Kidney tubule cell (primary cell): ENCODE results near the gene UBE2H.
A peak's percentile ranks its signal among the peaks of the same experiment; 100 is the strongest.
"Not testable (repeated sequence)": the region's sequence is repeated elsewhere in the genome, so short reads cannot be mapped to it uniquely, and the experiment has no call there.

ENCODE experiments used
- DNase-seq: peaks from one replicate; pipeline ENCODE4 v3.0.0-alpha.2; 2018; ENCODE audit warnings: low spot score

Gene UBE2H

DNA sequence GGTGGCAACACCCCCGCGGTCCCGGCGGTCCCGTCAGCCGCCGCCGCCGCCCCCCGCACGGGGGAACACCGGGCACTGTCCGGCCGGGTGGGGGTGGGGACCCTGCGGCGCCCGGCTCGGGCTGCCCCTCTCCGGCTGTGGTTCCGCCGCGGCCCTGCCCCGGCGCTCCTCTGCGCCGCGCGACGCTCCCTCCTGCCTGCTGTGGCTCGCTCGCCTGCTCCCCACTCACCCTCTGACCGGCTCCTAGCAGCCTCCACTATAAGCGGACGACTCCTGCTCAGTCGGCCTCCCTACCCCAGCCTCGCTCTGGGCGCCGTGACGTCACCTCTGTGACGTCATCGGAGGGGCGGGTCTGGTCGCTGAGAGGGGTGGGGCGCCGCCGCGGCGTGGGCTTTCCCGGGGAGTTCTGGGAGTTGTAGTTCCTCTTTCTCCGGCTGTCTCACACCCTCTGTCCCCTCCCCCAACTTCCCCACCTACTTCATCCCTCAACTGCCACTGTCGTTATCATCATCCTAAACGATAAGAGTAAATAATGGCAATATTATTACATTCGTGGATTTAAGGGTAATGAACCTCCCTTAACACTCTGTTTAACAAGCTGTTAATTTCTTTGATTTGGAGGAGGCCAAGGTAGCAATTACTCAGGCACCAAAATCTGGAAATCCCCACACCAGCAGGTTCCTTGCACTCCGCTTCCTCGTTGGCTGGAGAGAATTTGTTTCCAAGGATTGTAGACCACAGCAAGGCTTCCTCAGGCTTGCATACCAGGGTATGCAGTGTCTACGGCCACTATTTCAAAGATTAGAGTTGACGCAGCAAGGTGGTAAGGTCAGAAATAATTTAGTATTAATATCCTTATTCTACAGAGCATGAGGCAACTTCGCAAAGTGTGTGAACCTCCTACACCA lies at the start of gene UBE2H:
Gene UBE2H, minus strand, starts transcription at position 308 of the 908 bp plus-strand sequence. CDS start 405 bp downstream, outside the sequence.
- DNase-seq, result peak; percentile 93

DNA sequence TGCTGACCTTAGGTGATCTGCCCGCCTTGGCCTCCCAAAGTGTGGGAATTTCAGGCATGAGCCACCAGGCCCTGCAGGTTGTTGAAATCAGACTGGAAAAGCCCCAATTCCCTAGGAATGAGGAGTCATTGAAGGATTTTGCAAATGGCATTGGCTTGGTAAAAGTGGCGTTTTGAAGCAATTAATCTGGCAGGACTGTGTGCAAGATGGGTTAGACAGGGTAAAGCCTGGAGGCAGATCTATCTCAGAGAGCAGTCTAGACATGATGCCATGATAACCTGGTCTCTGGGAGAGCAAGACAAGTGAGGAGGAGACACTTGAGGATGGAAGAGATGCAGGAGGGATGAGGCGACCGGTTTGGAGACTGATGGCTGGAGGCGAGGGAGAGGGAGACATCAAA lies 45.7 kb upstream of the UBE2H start:
- no peak for DNase-seq

DNA sequence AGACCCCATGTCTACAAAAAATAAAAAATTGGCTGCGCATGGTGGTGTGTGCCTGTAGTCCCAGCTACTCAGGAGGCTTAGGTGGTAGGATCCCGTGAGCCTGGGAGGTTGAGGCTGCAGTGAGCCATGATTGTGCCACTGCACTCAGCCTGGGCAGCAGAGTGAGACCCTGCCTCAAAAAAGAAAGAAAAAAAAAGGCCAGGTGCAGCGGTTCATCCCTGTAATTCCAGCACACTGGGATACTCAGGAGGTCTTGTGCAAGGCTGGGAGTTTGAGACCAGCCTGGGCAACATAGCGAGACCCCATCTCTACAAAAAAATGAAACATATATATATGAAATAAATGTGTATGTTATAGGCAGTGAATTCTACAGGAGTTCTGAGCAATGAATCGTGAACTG lies 44.5 kb upstream of the UBE2H start:
- DNase-seq, result no peak

DNA sequence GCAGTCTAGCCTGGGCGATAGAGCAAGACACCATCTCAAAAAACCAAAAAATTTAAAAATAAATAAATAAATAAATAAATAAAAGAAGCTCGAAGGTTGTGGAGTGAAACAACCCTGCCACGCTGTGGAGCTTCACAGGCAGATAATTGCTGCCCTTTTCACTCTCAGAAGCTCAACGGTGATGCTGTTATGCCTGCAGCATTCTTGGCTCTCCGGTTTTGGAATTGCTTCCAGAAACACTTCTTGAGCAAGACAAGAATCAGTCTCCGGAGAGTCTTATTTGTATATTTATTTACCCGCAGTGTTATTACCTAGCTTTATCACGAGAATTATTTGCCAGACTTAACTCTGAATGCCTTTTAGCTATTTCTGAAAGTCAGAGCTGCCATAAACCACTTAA lies 40.5 kb upstream of the UBE2H start:
- no peak for DNase-seq

DNA sequence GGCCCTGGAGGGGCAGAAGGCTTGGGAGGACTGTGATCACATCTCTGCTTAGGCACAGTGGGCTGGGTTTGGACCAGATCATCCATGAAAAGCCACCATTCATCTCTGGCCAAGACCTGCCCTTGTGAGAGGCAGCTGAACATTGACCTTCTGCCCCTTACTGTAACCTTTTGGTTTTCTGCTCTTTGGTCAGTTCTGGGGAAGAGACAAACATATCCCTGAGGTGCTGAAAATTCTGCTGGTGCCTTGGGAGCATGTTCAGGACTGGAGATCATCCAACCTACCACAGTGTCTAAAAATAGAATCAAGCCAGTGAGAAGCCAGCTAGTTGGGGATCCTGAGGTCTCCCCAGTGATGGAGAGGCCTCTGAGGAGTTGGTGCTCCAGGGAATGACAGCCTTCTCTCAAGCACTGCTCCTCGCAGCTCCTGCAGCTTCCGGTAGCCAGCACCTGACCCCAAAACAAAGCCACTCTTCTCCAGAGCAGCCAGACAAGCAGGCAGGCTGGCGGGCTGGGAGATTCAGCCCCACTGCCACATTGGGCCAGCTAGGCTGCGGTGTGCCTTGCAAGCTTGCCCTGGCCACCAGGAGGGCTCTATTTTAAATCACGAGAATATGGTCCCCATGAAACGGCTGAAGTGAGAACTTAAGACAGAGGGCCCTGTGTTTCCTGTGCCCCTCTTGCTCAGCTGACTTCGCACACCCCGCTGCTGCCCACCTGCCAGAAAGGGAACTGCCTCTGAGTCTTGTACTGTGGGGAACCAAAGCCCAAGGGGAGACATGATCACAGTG lies 37.8 kb upstream of the UBE2H start:
- DNase-seq, result no peak

DNA sequence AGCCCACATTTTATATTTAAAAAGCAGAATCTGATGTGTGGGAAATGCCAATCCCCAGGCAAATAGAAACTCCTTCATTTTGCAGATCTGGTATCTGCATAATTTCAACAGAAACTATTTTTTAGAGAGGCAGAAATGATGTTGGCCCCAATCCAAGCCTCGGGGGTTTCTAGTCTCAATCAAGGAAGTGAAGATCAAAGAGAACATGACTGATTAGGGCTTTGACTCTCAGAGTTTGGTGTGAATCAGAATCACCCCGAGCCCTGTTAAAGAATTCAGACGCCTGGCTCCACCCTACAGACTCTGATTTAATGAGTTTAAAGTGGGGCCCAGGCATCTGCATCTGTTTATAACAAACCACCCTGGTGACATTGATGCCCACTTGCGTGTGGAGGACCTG lies 36.7 kb upstream of the UBE2H start:
- DNase-seq, result peak; percentile 89

DNA sequence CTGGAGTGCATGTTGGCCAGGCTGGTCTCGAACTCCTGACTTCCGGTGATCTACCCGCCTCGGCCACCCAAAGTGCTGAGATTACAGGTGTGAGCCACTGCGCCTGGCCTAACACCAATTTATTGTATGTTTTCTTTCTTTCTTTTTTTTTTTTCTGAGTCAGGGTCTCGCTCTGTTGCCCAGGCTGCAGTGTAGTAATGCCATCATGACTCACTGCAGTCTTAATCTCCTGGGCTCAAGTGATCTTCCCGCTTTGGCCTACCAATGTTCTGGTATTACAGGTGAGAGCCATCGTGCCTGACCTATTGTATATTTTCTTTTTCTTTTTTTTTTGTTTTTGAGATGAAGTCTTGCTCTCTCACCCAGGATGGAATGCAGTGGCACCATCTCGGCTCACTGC lies 33.8 kb upstream of the UBE2H start:
- DNase-seq, result peak; percentile 81

DNA sequence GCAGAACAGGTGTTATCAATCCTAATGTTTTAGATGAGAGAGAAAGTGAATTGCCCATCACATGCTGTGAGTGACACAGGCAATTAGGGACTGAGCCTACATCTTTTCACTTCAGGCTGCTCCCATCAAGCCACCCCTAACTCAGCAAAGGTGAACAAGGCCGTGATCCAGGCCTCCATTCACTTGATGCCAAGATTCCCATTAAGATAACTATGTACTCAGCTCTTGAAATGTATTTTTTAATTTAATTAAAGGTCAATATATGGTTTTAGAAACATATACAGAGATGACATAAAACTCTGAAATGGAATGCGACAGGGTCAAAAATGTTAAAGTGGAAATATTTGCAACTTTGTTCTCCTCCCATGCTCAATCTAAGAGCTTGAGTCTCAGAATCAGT lies 27.9 kb upstream of the UBE2H start:
- DNase-seq, result no peak

DNA sequence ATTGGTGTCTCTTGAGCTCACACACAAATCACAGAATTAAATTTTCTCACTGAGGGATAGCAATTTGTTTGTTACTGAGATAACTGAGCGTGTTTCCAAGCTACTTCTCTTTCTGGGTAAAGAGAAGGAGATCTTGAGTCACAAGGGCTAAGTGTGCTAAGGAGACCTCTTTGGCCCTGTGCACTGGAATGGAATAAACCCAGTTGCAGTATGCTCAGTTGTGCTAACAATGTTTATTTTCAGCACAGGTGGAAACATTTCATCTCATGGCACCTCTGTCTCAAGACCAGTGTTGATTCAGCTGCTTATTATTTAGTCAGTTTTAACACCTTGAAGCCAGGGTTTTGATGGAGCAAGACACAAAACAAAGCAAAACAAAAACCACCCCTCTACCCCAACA lies 22.5 kb upstream of the UBE2H start:
- no peak for DNase-seq

DNA sequence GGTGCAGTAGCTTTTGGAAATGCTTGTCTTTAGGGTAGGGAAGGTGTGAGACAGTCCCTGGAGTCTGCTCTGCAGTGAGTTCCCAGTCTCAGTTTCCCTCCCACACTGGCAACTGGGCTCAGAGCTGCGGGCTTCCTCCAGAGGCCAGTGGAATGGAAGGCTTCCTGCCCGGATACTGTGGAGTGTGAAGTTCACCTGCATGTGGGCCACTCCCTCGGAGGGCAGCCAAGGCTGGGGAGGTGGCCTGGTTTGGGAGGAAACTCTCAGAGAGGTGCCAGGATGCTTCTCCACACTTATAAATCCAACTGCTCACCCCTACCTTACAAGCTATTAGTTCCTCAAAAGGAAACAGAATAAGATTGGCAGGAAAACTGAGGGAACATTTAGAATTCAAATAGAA lies 18.1 kb upstream of the UBE2H start:
- peak; percentile 53 for DNase-seq

DNA sequence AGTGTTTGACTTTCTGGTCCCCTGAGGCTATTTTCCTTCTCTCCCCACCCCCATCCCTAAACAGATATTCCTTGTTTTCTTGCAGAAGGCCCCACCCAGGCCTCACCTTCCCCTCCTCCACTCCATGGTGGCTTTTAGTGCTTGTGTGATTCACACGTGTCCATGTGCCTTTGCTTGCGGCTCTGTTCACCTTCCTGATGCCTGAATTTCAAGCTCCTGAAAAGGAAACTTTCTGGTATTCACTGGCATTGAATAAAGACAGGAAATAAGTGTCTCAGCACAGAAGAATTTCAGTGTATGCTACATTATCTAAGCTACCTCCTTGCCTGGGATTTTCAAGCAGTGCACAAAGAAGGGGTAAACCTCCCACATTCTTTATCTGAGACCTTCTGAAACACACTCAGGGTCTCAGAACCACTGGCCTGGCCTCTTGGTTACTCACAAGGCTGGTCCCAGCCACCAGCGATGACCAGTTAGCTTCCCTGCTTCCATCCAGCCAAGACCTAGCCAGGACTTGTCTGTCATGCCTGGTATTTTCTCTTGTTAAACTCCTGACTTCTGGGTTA lies 17.2 kb upstream of the UBE2H start:
- peak; percentile 98 for DNase-seq

DNA sequence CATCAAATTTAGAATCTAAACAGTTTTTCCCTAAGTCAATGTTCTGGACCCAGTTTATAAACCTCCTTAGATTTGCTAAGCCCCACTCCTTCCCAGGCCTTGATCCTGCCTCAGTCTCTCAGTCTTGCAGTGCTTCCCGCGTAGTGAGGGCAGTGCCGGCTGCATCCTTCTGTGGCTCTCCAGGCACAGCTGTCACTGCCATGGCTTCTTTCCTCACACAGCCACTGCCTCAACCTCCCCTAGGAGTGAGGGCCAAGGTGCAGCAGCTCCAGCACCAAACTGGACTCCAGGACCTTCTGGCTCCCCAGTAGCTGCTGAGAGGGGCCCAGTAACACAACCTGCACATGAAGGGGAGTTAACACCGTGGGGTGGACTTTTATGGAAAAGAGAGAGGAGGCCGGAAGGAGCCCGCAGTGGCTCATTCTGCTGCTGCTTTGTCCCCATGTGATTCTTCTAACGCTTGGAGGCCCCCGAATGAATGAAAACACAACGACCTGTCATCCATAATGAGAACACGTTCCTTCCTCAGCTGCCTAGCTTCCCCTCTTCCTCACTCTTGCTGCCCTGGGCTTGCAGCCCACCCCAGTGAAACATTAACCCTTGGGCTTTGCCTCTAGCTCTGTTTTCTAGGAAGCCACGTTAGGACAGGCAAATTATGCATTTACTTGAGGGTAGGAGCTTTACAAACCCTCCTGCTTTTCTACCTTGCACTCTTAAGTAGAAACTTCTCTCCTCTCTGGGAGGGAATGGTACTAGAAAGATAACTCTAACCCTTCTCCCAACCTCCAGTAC lies 16.0 kb upstream of the UBE2H start:
- no peak for DNase-seq

DNA sequence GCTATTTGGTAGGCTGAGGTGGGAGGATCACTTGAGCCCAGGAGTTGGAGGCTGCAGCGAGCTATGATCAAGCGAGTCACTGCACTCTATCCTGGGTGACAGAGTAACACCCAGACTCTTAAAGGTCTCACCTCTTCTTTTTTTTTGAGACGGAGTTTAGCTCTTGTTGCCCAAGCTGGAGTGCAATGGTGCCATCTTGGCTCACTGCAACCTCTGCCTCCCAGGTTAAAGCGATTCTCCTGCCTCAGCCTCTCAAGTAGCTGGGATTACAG lies 7.4 kb upstream of the UBE2H start:
- DNase-seq, result not testable (repeated sequence)

DNA sequence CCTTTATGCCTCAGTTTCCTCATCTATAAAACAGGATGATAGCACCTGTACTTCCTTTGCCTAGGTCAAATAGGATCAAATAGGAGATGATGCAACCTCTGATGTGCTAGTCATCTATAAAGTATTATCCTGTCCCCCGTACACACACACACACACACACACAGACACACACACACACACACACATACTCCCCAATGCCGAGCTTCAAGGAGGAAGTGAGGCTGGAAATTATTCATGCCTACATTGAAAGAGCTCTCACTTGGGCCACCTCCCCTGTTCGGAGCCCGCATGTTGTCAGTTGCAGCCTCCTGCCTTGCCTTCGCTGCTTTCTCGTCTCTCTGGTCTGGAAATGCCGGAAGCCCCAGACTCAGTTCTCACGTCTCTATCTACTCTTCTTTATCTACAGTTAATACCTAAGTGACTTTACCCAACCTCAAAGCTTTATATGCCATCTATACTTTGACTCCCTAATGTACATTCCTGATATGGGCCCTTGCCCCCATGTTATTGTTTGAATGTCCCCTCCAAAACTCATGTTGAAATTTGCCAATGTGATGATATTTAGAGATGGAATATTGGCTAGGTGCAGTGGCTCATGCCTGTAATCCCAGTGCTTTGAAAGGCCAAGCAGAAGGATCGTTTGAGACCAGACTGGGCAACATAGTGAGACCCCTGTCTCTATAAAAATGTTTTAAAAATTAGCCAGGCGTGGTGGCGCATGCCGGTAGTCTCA lies 6.9 kb upstream of the UBE2H start:
- peak; percentile 65 for DNase-seq

DNA sequence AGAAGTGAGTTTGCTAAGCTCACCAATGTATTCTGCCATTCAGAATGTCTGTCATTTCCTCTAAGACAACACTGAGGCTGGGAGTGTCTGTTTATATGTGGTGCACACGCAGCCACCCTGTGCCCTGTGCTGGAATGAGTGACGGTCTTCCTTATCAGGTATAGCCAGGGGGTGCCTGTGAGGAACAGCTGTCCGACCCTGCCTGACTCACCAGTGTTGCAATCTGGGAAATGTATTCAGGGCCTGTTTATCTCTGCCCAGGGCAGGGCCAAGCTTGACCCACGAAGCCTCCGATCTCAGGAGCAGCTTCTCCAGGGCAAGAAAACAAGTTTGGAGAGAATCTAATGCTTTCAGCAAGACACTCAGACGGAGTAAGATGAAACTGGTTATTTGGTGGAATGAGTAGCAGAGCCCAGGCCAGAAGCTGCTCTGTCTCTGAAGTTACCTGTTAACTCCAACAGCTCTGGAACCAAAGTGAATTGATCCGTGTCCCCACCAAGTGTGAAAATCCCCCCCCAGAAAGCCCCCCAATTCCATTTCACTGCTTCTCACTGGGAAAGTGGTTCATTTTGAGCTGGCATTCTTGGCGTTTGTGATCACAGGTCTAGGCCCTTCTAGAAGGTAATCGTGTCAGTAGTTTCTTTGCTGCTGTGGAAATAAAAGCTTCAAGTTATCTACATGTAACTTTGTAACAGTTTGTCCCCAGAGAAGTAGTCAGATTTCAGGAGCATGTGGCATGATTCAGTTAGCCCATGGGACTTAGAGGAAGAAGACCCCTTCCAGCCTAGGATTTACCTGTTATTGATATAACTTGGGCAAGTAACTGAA lies 6.1 kb upstream of the UBE2H start:
- peak; percentile 85 for DNase-seq

DNA sequence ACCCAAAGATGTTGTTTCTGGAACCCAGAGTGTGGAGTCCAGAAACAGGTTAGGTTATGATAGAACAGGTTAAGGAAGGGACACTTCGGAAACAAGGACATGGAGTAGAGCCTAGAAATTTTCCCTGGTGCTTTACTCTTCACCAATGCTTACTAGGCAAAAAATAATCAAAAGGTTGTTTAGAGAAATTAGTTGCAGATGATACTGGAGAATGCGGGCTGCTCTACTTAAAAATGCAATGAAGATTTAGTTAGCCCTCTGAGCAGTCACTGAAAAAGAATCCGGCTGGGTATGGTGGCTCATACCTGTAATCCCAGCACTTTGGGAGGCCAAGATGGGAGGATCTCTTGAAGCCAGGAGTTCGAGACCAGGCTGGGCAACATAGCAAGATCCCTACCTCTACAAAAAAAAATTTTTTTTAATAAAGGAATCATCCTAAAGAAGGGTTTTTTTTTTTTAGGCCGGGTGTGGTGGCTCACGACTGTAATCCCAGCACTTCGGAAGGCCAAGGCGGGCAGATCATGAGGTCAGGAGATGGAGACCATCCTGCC lies 3.3 kb upstream of the UBE2H start:
- no peak for DNase-seq

DNA sequence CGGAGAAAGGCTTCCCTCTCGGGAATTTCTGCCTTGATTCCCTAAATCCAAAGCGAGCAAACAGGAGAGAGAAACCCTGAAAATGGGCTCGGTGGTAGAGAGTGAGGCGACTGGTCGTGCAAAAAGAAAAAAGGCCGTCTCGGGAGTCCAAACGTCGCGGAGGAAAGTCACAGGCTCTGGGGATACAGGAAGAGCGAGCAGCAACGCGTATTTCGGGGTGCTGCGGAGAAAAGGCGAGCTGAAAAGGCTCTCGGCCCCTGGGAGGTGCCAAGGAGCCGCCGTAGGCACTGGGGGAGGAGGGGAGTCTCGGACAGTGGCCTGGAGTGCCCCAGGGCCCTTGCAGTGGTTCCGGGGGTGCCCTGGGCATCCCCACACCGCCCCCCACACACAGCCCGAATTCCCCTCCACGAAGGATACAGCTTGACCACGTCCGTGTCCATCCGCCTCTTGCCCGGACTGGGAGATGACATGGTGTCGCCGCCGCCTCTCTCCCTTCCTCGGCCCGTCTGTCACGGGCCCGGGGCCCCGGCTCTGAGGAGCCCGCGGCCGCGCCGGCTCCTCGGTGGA lies 591 bp downstream of the UBE2H start:
- peak; percentile 46 for DNase-seq

DNA sequence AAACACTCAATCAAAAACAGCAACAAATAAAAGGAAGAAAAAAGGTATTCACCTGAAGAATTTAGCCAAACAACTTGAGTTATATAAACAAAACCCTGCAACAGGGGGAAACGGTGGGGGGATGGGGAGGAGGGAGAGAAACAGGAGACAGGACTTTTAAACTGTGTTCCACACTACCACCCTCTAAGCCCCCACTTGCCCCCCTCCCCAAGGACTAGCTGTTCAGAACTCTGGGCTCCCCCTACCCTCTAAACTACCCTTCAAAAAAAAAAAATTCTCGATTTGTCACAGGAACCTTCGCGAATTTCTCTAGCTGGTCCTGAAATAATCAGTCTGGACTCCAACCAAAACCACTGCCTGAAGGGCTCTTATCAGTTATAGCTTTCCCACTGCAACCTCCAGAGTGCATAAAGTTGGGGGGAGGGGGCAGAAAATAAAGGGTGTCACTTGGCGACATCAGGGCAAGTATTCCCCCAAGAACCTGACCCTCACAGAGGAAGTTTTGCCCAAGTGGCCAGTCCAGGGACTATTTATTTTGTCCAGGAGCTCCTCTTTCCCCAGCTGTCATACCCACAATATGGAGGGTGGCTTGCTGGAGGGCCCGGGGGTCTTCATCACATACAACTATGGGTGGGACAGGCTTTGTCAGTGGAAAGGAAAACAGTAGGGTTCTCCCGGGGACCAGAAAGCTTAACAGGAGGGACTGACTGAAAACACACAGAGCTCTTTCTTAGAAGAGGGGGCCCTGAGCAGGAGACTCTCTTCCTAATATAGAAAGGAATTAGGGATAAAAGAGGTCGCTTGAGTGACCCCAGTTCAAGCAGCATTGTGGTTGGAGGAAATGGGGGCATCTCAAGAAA lies 1.3 kb downstream of the UBE2H start:
- peak; percentile 41 for DNase-seq

DNA sequence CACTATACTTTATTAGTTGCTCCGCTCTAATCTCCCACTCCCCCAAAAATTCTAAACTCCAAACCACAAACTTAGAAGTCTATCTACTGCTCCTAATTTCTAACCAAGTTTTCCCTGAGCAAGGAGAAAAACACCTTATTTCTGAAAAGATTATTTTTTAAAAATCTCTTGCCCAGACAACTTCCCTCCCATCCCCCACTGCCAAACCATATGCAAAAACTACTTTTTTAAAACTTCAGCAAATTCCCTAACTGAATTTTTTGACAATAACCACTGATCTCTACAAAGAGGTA lies 1.9 kb downstream of the UBE2H start:
- DNase-seq, result no peak
